ENCODE measurements around the gene TWF1. TPM values are rescaled to one million over a fixed set of nuclear protein-coding genes. Genes with fewer than 3 reads are reported as not detected.

TWF1 gene
- total and polyA plus RNA-seq, 2 of the 4 experiments (the other 2 are of a cell fraction), result 67.0 to 141 TPM

GRCh38 chr12:43841253-43841652, 35.1 kb upstream of the TWF1 start:
- in situ Hi-C loops (cut with MboI; ENCODE audit: low sequenced_read_pairs), result no loop called here
- dilution Hi-C loops (cut with HindIII; ENCODE audit: low sequenced_read_pairs, unreplicated experiment), result no loop called here
- CTCF ChIA-PET, result no interaction called here

More at GRCh38 chr12:43841253-43841652, 35.1 kb upstream of the TWF1 start:
- no CpG with 5 or more reads among the region's 3 CpGs for WGBS, 2 experiments (ENCODE audit: extremely low coverage in 2 of 2, insufficient read length in 1 of 2)
- DNase-seq (no peak), ATAC-seq (ENCODE audit: low read depth) (peak; percentile 52)
- POLR2A ChIA-PET (ENCODE audit: unreplicated experiment), result interaction anchor here (0.6 kb wide), 1 partner anchor 876 kb away, joined by 3 read pairs; no protein-coding TSS in a partner anchor
- BruUV-seq (replicated peaks), result no TSS peak
- no peak overlapping the region for H2BK20ac ChIP-seq (ENCODE audit: low read depth, low read length)
- no peak overlapping the region for H3K9ac ChIP-seq (ENCODE audit: low read depth, low read length)
- intact Hi-C loops (cut with micrococcal nuclease), result no loop called here
- no peak overlapping the region for H3K23ac ChIP-seq (ENCODE audit: low read depth, low read length)
- no peak overlapping the region for H4K5ac ChIP-seq (ENCODE audit: low read depth, low read length)
- H2BK5ac ChIP-seq (ENCODE audit: low read depth, low read length, poor library complexity, severe bottlenecking), result no peak overlapping the region
- no peak overlapping the region for H4K91ac ChIP-seq (ENCODE audit: insufficient read depth, low read depth, low read length)
- H3K79me1 ChIP-seq (ENCODE audit: low read depth in 1 of 2, low read length in 2 of 2), result peaks cover 7 to 22% of the 10 kb centered on the region in 2 experiments
- no peak overlapping the region for H4K8ac ChIP-seq (ENCODE audit: low read depth in 2 of 2, low read length in 2 of 2)
- no peak overlapping the region for H2BK15ac ChIP-seq (ENCODE audit: low read depth, low read length)
- TF ChIP-seq MAZ (IDR thresholded peaks at IDR 0.05; ENCODE audit: borderline replicate concordance, low read depth, low read length) (no peak), RCOR1 (IDR thresholded peaks at IDR 0.05; ENCODE audit: insufficient replicate concordance, low read length) (no peak), CEBPB (IDR thresholded peaks at IDR 0.05; ENCODE audit: low read depth, low read length) (peak; percentile 32; the same call in 1 of the 2 replicates)
- H3K4me1 ChIP-seq (ENCODE audit: control insufficient read depth, insufficient read depth, low read length), result peaks cover 2% of the 10 kb centered on the region; the same call in 1 of the 2 replicates
- H3K27ac ChIP-seq (ENCODE audit: insufficient read depth, low read length), result peak overlapping the region; percentile 62; the same call in 1 of the 2 replicates
- H3K9me1 ChIP-seq (ENCODE audit: insufficient read depth, low read length), result no peaks in the 10 kb centered on the region
- H4K20me1 ChIP-seq (ENCODE audit: insufficient read depth, low read length), result no peaks in the 10 kb centered on the region
- no peak overlapping the region for H3K4ac ChIP-seq (ENCODE audit: low read depth, low read length)
- no peaks in the 10 kb centered on the region for H3K27me3 ChIP-seq (ENCODE audit: control insufficient read depth, insufficient read depth, low read length)
- H2AFZ ChIP-seq (replicated peaks; ENCODE audit: low read length, poor library complexity), result no peak overlapping the region
- no peaks in the 10 kb centered on the region for H3K9me3 ChIP-seq (ENCODE audit: control insufficient read depth, insufficient read depth, low read length)
- no peak overlapping the region for H3K56ac ChIP-seq (ENCODE audit: extremely low read depth, insufficient read depth, low read length)
- no peak overlapping the region for H3K4me3 ChIP-seq (ENCODE audit: insufficient read depth, low read depth, low read length)
- no peak overlapping the region for H2BK120ac ChIP-seq (ENCODE audit: low read depth, low read length)
- no peak overlapping the region for H3K14ac ChIP-seq (replicated peaks; ENCODE audit: low read depth, low read length)
- H3K18ac ChIP-seq (ENCODE audit: low read depth, low read length), result no peak overlapping the region
- H2AK9ac ChIP-seq (replicated peaks; ENCODE audit: low read depth, low read length, poor library complexity), result no peak overlapping the region
- H2AK5ac ChIP-seq (ENCODE audit: low read depth, low read length), result no peak overlapping the region
- H3K36me3 ChIP-seq (ENCODE audit: control insufficient read depth, insufficient read depth, low read length), result no peaks in the 10 kb centered on the region
- no peak overlapping the region for H3K4me2 ChIP-seq (ENCODE audit: low read depth, low read length)
